OCI-LY1 (cell line): ENCODE data around the gene ANKRD66.

Experiments
- H2AFZ ChIP-seq: fragments of 200-600 bp; sonication (generic), shearing (Covaris generic); 2 replicates; pipeline ENCODE4 v1.6.0; 2014; ENCODE audit warnings: antibody characterized with exemption, mild to moderate bottlenecking, low read length
- H3F3A ChIP-seq: fragments of 200-600 bp; sonication (generic), shearing (Covaris generic); 2 replicates; pipeline ENCODE4 v1.6.0; 2014; ENCODE audit warnings: mild to moderate bottlenecking, antibody characterized with exemption, low read length, moderate library complexity; ENCODE audit not compliant: insufficient read depth
- H3K27ac ChIP-seq: fragments of 200-600 bp; sonication (generic); 2 replicates; pipeline ENCODE4 v1.5.1; 2014; ENCODE audit warnings: low read length, mixed run types, mild to moderate bottlenecking, low read depth; ENCODE audit not compliant: poor library complexity, severe bottlenecking
- H3K27me3 ChIP-seq: fragments of 200-600 bp; sonication (generic); 2 replicates; pipeline ENCODE4 v1.6.0; 2014; ENCODE audit warnings: antibody characterized with exemption, mild to moderate bottlenecking, low read length, moderate library complexity; ENCODE audit not compliant: insufficient read depth
- H3K36me3 ChIP-seq: fragments of 200-600 bp; sonication (generic); 2 replicates; pipeline ENCODE4 v1.6.1; 2014; ENCODE audit warnings: mild to moderate bottlenecking, antibody characterized with exemption, low read length, moderate library complexity, mixed read lengths; ENCODE audit not compliant: insufficient read depth
- H3K4me1 ChIP-seq: fragments of 200-600 bp; sonication (generic); 2 replicates; pipeline ENCODE4 v1.5.1; 2014; ENCODE audit warnings: mild to moderate bottlenecking, low read length, moderate library complexity; ENCODE audit not compliant: insufficient read depth, severe bottlenecking
- H3K4me2 ChIP-seq: fragments of 200-600 bp; sonication (generic), shearing (Covaris generic); 2 replicates; pipeline ENCODE4 v1.6.1; 2014; ENCODE audit warnings: low read length
- H3K4me3 ChIP-seq: fragments of 200-600 bp; sonication (generic); 2 replicates; pipeline ENCODE4 v1.5.1; 2014; ENCODE audit warnings: low read length, low read depth, mild to moderate bottlenecking, mixed read lengths; ENCODE audit not compliant: poor library complexity, severe bottlenecking
- H3K79me2 ChIP-seq: fragments of 200-600 bp; shearing (Covaris generic); 2 replicates; pipeline ENCODE4 v1.6.1; 2016; ENCODE audit warnings: mixed run types, low read length, mixed read lengths; ENCODE audit not compliant: insufficient read depth
- H3K9ac ChIP-seq: fragments of 200-600 bp; sonication (generic), shearing (Covaris generic); 2 replicates; pipeline ENCODE4 v1.6.1; 2014; ENCODE audit warnings: mild to moderate bottlenecking, low read length, mixed read lengths
- H3K9me2 ChIP-seq: fragments of 200-600 bp; sonication (generic), shearing (Covaris generic); 2 replicates; pipeline ENCODE4 v1.6.1; 2014; ENCODE audit warnings: low read depth, mild to moderate bottlenecking, low read length, mixed read lengths
- H3K9me3 ChIP-seq: fragments of 200-600 bp; shearing (Covaris generic); 2 replicates; pipeline ENCODE4 v1.6.1; 2014; ENCODE audit warnings: low read length, mixed read lengths
- H4K20me1 ChIP-seq: fragments of 200-600 bp; sonication (generic), shearing (Covaris generic); 2 replicates; pipeline ENCODE4 v1.6.0; 2016; ENCODE audit warnings: mild to moderate bottlenecking, low read length; ENCODE audit not compliant: insufficient read depth
- EZH2 ChIP-seq: fragments of 200-600 bp; sonication (generic), shearing (Covaris generic); IDR thresholded peaks from 2 replicates; pipeline ENCODE4 v1.8.0; 2017; ENCODE audit warnings: borderline replicate concordance, mixed run types, mild to moderate bottlenecking, antibody characterized with exemption, low read length, moderate library complexity, mixed read lengths
- TF ChIP-seq, protein P1 (sequence below): fragments of 200-600 bp; sonication (generic), shearing (Covaris generic); IDR thresholded peaks from 2 replicates; pipeline ENCODE4 v1.5.1; 2017; ENCODE audit warnings: mild to moderate bottlenecking, antibody characterized with exemption, low read length, moderate library complexity, mixed read lengths

ANKRD66 gene

GRCh38 chr6:46748940-46749503, 2.3 kb downstream of the ANKRD66 start:
- no peak overlapping the region for H3K27ac ChIP-seq
- H3F3A ChIP-seq: no peaks in the 10 kb centered on the region
- H3K27me3 ChIP-seq: no peaks in the 10 kb centered on the region
- H3K4me1 ChIP-seq: no peaks in the 10 kb centered on the region
- TF ChIP-seq, protein P1, sequence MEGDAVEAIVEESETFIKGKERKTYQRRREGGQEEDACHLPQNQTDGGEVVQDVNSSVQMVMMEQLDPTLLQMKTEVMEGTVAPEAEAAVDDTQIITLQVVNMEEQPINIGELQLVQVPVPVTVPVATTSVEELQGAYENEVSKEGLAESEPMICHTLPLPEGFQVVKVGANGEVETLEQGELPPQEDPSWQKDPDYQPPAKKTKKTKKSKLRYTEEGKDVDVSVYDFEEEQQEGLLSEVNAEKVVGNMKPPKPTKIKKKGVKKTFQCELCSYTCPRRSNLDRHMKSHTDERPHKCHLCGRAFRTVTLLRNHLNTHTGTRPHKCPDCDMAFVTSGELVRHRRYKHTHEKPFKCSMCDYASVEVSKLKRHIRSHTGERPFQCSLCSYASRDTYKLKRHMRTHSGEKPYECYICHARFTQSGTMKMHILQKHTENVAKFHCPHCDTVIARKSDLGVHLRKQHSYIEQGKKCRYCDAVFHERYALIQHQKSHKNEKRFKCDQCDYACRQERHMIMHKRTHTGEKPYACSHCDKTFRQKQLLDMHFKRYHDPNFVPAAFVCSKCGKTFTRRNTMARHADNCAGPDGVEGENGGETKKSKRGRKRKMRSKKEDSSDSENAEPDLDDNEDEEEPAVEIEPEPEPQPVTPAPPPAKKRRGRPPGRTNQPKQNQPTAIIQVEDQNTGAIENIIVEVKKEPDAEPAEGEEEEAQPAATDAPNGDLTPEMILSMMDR: no peak
- TF ChIP-seq EZH2: no peak
- H3K79me2 ChIP-seq: no peaks in the 10 kb centered on the region
- H3K36me3 ChIP-seq: no peaks in the 10 kb centered on the region
- H3K4me3 ChIP-seq: no peak overlapping the region
- no peaks in the 10 kb centered on the region for H4K20me1 ChIP-seq
- no peak overlapping the region for H2AFZ ChIP-seq
- no peak overlapping the region for H3K9ac ChIP-seq
- no peaks in the 10 kb centered on the region for H3K9me2 ChIP-seq
- H3K4me2 ChIP-seq: no peak overlapping the region
- H3K9me3 ChIP-seq: no peaks in the 10 kb centered on the region

DNA sequence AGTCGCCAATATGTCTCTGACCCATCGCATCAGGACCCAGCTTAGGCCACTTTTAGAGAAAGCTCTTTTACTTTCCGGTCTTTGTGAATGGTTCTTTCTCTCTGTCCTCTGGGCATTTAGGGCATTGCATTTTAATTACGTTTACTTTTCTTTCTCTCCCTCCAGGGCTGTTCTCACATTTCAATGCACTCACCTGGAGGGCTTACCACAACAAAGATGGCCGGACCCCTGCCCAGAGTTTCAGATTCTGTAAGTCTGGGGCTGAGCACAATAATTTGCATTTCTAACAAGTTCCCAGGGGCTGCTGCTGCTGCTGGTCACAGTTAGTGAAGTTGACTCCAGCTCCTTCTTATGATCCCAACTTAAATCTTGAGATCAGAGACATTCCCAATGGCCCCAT, 3.0 kb downstream of the ANKRD66 start:
- Histone ChIP-seq H3K79me2 (no peaks in the 10 kb centered on the region), H3K4me2 (no peak overlapping the region), H3K27ac (no peak overlapping the region), H3K9me3 (no peaks in the 10 kb centered on the region), H3K9ac (no peak overlapping the region), H3K27me3 (no peaks in the 10 kb centered on the region), H3K4me1 (no peaks in the 10 kb centered on the region), H3K4me3 (no peak overlapping the region), H3F3A (no peaks in the 10 kb centered on the region), H3K36me3 (no peaks in the 10 kb centered on the region), H4K20me1 (no peaks in the 10 kb centered on the region), H2AFZ (no peak overlapping the region), H3K9me2 (no peaks in the 10 kb centered on the region)
- TF ChIP-seq, protein P1: no peak
- no peak for TF ChIP-seq EZH2

GRCh38 chr6:46751658-46752057, 4.9 kb downstream of the ANKRD66 start:
- H3K9me3 ChIP-seq: no peaks in the 10 kb centered on the region
- H3K9ac ChIP-seq: no peak overlapping the region
- no peaks in the 10 kb centered on the region for H3K4me1 ChIP-seq
- H3K27ac ChIP-seq: no peak overlapping the region
- no peak overlapping the region for H2AFZ ChIP-seq
- no peaks in the 10 kb centered on the region for H3K36me3 ChIP-seq
- H4K20me1 ChIP-seq: no peaks in the 10 kb centered on the region
- H3K4me2 ChIP-seq: no peak overlapping the region
- no peaks in the 10 kb centered on the region for H3K27me3 ChIP-seq
- H3F3A ChIP-seq: no peaks in the 10 kb centered on the region
- no peak for TF ChIP-seq EZH2
- TF ChIP-seq, protein P1: no peak
- H3K4me3 ChIP-seq: no peak overlapping the region
- no peaks in the 10 kb centered on the region for H3K9me2 ChIP-seq
- no peaks in the 10 kb centered on the region for H3K79me2 ChIP-seq
